ENCODE measurements around the gene RASSF1.
"Not testable (repeated sequence)": the region's sequence is repeated elsewhere in the genome, so short reads cannot be mapped to it uniquely, and the experiment has no call there.

RASSF1 gene

DNA sequence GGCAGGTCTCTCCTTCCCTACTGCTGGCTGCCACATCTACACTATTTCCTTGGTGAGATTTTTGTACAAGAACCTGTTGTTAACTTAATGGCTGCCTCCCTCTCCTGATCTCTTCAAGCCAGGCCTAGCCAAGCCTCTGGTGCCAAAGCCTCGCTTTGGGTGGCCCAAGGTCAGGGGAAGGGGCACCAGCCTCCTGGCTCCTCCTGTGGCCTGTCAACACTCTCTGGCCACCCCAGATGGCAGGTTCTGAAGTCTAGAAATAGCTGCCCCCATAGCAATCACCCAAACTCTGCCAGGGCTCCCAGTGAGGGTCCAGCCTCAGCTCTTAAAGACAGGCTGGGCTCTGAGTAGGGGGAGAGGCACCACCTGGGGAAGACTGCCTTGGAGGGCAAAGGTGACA is 53.4 kb downstream of the RASSF1 start:
- Histone ChIP-seq H3K27ac (ENCODE audit: low read depth, low read length, poor library complexity, severe bottlenecking) (no peak overlapping the region), H3K4me3 (ENCODE audit: low read depth, low read length, poor library complexity, severe bottlenecking) (no peak overlapping the region), H3F3A (ENCODE audit: insufficient read depth, low read length) (no peaks in the 10 kb centered on the region), H4K20me1 (ENCODE audit: insufficient read depth, low read length) (no peaks in the 10 kb centered on the region), H3K9me3 (ENCODE audit: low read length) (no peaks in the 10 kb centered on the region), H3K4me1 (ENCODE audit: insufficient read depth, low read length, severe bottlenecking) (peaks cover 12% of the 10 kb centered on the region), H3K9me2 (ENCODE audit: low read depth, low read length) (no peaks in the 10 kb centered on the region), H3K36me3 (ENCODE audit: insufficient read depth, low read length) (peaks cover 50% of the 10 kb centered on the region), H3K79me2 (ENCODE audit: insufficient read depth, low read length) (peaks cover 10% of the 10 kb centered on the region), H3K27me3 (ENCODE audit: insufficient read depth, low read length) (no peaks in the 10 kb centered on the region), H3K9ac (ENCODE audit: low read length) (no peak overlapping the region), H2AFZ (ENCODE audit: low read length) (no peak overlapping the region), H3K4me2 (ENCODE audit: low read length) (no peak overlapping the region)
- TF ChIP-seq, protein P1, sequence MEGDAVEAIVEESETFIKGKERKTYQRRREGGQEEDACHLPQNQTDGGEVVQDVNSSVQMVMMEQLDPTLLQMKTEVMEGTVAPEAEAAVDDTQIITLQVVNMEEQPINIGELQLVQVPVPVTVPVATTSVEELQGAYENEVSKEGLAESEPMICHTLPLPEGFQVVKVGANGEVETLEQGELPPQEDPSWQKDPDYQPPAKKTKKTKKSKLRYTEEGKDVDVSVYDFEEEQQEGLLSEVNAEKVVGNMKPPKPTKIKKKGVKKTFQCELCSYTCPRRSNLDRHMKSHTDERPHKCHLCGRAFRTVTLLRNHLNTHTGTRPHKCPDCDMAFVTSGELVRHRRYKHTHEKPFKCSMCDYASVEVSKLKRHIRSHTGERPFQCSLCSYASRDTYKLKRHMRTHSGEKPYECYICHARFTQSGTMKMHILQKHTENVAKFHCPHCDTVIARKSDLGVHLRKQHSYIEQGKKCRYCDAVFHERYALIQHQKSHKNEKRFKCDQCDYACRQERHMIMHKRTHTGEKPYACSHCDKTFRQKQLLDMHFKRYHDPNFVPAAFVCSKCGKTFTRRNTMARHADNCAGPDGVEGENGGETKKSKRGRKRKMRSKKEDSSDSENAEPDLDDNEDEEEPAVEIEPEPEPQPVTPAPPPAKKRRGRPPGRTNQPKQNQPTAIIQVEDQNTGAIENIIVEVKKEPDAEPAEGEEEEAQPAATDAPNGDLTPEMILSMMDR (IDR thresholded peaks at IDR 0.05; ENCODE audit: low read length), result no peak
- no peak for TF ChIP-seq EZH2 (IDR thresholded peaks at IDR 0.05; ENCODE audit: borderline replicate concordance, low read length)

- Histone ChIP-seq H3K27me3 (ENCODE audit: insufficient read depth, low read length) (no peaks in the 10 kb centered on the region), H2AFZ (ENCODE audit: low read length) (no peak overlapping the region), H3K9me2 (ENCODE audit: low read depth, low read length) (no peaks in the 10 kb centered on the region), H3K4me1 (ENCODE audit: insufficient read depth, low read length, severe bottlenecking) (peaks cover 12% of the 10 kb centered on the region), H3K9me3 (ENCODE audit: low read length) (no peaks in the 10 kb centered on the region), H3K4me3 (ENCODE audit: low read depth, low read length, poor library complexity, severe bottlenecking) (no peak overlapping the region), H3K4me2 (ENCODE audit: low read length) (no peak overlapping the region), H3K36me3 (ENCODE audit: insufficient read depth, low read length) (peaks cover 50% of the 10 kb centered on the region), H3K79me2 (ENCODE audit: insufficient read depth, low read length) (peaks cover 5% of the 10 kb centered on the region), H4K20me1 (ENCODE audit: insufficient read depth, low read length) (no peaks in the 10 kb centered on the region), H3K9ac (ENCODE audit: low read length) (no peak overlapping the region), H3F3A (ENCODE audit: insufficient read depth, low read length) (no peaks in the 10 kb centered on the region), H3K27ac (ENCODE audit: low read depth, low read length, poor library complexity, severe bottlenecking) (no peak overlapping the region)
- no peak for TF ChIP-seq EZH2 (IDR thresholded peaks at IDR 0.05; ENCODE audit: borderline replicate concordance, low read length)
- TF ChIP-seq, protein P1 (IDR thresholded peaks at IDR 0.05; ENCODE audit: low read length), result no peak
These were observed 54.1 kb downstream of the RASSF1 start for GRCh38 chr3:50286322-50287227.

DNA sequence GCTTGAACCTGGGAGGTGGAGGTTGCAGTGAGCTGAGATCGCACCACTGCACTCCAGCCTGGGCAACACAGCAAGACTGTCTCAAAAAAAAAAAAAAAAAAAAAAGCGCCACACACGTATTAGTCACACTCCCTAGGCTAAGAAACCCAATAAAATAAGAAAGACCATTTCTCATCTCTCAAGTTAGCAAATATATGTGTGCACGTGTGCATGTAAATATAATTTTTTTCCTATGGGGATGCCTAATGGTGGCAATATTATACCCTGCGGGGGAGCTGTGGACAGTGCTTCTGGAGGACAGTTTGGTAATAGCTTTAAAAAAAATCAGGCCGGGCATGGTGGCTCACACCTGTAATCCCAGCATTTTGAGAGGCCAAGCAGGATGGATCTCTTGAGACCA is 56.5 kb downstream of the RASSF1 start:
- not testable (repeated sequence) for H3K9me3 ChIP-seq (ENCODE audit: low read length); H2AFZ ChIP-seq (ENCODE audit: low read length); H3K79me2 ChIP-seq (ENCODE audit: insufficient read depth, low read length); H3K4me1 ChIP-seq (ENCODE audit: insufficient read depth, low read length, severe bottlenecking); H3K27ac ChIP-seq (ENCODE audit: low read depth, low read length, poor library complexity, severe bottlenecking); H4K20me1 ChIP-seq (ENCODE audit: insufficient read depth, low read length); H3F3A ChIP-seq (ENCODE audit: insufficient read depth, low read length); H3K27me3 ChIP-seq (ENCODE audit: insufficient read depth, low read length); H3K9me2 ChIP-seq (ENCODE audit: low read depth, low read length); H3K4me2 ChIP-seq (ENCODE audit: low read length); H3K9ac ChIP-seq (ENCODE audit: low read length); H3K4me3 ChIP-seq (ENCODE audit: low read depth, low read length, poor library complexity, severe bottlenecking)
- H3K36me3 ChIP-seq (ENCODE audit: insufficient read depth, low read length), result peaks cover 33% of the 10 kb centered on the region

Data from OCI-LY1 (cell line).